Kidney epithelial cell (primary cell): ENCODE measurements around the gene DPAGT1. TPM values are rescaled to one million over a fixed set of nuclear protein-coding genes. Genes with fewer than 3 reads are reported as not detected.

Experiments used
- DNase-seq: peaks from one replicate; pipeline ENCODE4 v3.0.0-alpha.2; 2010; ENCODE audit warnings: low read depth
- H3K27me3 ChIP-seq: 2 replicates; pipeline ENCODE4 v1.6.0; 2011; ENCODE audit warnings: low read length; ENCODE audit not compliant: control insufficient read depth, insufficient read depth
- H3K36me3 ChIP-seq: 2 replicates; pipeline ENCODE4 v1.5.1; 2011; ENCODE audit warnings: low read length; ENCODE audit not compliant: control insufficient read depth, insufficient read depth
- H3K4me3 ChIP-seq: 2 replicates; pipeline ENCODE4 v1.5.1; 2011; ENCODE audit warnings: low read depth, mild to moderate bottlenecking, control low read depth, low read length
- total RNA-seq: library from RNA; depleted of rRNA; stranded (reverse); fragments of >200 nt; gene quantifications from 2 replicates; pipeline ENCODE4 v1.2.3, GENCODE V29; 2015
- TF ChIP-seq, protein P1 (sequence below): IDR thresholded peaks from 2 replicates; pipeline ENCODE4 v1.5.1; 2011; ENCODE audit warnings: mild to moderate bottlenecking, moderate library complexity, low read length, control low read depth, inconsistent platforms; ENCODE audit not compliant: insufficient read depth, poor library complexity, severe bottlenecking

DPAGT1 gene
- total RNA-seq, 1 donor from 2014 or later: 16.4 TPM

DNA sequence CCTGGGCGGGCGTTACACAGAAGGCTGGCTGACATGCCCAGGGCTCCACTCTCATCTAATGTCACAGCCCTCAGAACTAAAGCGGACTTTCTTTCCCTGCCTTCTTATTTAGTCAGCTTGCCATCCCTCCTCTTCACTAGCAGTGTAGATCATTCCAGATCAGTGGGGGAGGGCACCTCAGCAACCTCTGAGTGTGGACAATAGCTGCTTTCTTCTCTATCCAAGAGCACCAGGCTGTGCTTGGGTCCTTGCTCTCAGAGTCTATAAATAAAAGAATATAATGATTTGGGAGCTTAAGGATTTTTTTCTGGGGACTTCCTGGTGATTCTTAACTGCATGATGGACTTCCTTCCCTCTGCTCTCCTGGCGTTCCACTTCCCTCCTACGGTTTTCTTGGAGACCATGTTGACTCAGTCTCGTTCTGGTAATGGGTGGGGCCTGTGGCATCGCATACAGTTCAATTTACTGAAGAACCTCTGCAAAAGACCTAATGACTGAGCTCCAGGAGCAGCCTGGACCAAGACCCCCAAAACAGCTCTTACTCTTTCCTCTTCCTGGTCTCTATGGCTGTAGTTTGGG is 19.9 kb downstream of the DPAGT1 start:
- no peak overlapping the region for H3K4me3 ChIP-seq
- peaks cover 4% of the 10 kb centered on the region for H3K36me3 ChIP-seq
- DNase-seq: no peak
- H3K27me3 ChIP-seq: no peaks in the 10 kb centered on the region
- TF ChIP-seq, protein P1, sequence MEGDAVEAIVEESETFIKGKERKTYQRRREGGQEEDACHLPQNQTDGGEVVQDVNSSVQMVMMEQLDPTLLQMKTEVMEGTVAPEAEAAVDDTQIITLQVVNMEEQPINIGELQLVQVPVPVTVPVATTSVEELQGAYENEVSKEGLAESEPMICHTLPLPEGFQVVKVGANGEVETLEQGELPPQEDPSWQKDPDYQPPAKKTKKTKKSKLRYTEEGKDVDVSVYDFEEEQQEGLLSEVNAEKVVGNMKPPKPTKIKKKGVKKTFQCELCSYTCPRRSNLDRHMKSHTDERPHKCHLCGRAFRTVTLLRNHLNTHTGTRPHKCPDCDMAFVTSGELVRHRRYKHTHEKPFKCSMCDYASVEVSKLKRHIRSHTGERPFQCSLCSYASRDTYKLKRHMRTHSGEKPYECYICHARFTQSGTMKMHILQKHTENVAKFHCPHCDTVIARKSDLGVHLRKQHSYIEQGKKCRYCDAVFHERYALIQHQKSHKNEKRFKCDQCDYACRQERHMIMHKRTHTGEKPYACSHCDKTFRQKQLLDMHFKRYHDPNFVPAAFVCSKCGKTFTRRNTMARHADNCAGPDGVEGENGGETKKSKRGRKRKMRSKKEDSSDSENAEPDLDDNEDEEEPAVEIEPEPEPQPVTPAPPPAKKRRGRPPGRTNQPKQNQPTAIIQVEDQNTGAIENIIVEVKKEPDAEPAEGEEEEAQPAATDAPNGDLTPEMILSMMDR: no peak

DNA sequence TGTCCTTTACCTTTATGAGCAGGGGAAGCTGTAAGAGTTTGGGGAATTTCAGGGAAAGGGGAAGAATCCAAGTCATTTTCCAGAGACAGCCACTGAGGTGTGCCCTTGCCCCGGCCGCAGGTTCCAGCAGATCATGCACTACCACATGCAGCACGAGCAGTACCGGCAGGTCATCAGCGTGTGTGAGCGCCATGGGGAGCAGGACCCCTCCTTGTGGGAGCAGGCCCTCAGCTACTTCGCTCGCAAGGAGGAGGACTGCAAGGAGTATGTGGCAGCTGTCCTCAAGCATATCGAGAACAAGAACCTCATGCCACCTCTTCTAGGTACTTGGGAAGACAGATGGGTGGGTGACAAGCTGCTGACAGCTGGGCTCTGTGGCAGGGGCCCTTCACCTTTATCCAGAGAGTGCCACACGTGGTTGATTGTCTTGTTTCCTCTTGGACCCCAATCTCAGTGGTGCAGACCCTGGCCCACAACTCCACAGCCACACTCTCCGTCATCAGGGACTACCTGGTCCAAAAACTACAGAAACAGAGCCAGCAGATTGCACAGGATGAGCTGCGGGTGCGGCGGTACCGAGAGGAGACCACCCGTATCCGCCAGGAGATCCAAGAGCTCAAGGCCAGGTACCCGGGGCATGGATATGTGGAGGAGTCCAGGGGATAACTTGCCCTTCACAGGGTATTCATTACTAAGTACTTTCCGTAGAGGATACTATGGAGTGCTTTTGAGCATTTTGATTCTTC is 22.8 kb downstream of the DPAGT1 start:
- DNase-seq: no peak
- H3K36me3 ChIP-seq: peaks cover 4% of the 10 kb centered on the region
- no peak overlapping the region for H3K4me3 ChIP-seq
- H3K27me3 ChIP-seq: no peaks in the 10 kb centered on the region
- TF ChIP-seq, protein P1: no peak

DNA sequence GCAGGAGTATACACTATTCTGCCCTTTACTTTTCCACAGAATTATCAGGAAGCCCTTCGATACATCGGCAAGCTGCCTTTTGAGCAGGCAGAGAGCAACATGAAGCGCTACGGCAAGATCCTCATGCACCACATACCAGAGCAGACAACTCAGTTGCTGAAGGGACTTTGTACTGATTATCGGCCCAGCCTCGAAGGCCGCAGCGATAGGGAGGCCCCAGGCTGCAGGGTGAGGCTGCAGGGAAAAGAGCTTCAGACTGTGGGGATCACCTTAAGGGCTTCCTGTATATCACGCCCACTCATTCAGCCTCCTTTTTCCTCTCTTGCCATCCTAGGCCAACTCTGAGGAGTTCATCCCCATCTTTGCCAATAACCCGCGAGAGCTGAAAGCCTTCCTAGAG is 23.8 kb downstream of the DPAGT1 start:
- peaks cover 4% of the 10 kb centered on the region for H3K36me3 ChIP-seq

DNA sequence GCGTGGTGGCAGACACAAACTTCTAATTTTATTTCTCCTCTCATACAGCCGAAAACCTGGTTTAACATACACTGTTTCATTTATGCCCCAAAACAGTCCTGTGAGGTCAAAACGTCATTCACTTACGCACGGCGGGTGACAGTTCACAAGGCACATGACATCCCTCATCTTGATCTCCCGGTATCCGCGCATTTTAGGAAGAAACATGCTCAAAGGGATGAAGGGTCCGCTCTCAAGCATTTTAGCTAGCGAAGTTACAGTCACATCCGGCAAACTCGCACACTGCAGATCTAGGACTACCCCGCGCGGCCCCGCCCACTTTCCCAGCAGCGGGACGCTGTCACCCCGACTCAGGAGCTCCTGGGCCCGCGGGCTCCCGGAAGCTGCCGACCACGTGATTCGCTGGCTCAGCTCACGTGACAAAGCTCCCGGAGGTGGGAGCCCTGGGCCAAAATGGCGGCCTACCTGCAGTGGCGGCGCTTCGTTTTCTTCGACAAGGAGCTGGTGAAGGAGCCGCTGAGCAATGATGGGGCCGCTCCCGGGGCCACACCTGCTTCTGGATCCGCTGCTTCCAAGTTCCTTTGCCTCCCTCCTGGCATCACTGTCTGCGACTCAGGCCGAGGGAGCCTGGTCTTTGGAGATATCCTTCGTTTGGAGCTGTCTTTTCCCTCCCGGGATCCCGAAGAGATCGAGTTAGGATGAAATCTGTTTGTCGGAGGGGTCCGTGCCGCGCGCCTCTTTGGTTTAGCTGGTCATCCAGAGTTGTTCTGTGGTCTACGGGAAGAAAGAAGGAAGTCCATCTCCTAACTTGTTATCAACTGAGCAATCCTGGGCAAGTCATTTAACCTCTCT is 34.1 kb downstream of the DPAGT1 start, which contains the start of gene VPS11:
TSS of gene VPS11 (plus strand) at position 448 of the 852 bp plus-strand sequence. CDS start at position 454, 6 bp downstream.
- TF ChIP-seq, protein P1: no peak
- peak; percentile 79 for DNase-seq

More for the DNA sequence above, 23.8 kb downstream of the DPAGT1 start:
- Histone ChIP-seq H3K4me3 (no peak overlapping the region), H3K27me3 (no peaks in the 10 kb centered on the region)
- no peak for DNase-seq
- TF ChIP-seq, protein P1: no peak

DNA sequence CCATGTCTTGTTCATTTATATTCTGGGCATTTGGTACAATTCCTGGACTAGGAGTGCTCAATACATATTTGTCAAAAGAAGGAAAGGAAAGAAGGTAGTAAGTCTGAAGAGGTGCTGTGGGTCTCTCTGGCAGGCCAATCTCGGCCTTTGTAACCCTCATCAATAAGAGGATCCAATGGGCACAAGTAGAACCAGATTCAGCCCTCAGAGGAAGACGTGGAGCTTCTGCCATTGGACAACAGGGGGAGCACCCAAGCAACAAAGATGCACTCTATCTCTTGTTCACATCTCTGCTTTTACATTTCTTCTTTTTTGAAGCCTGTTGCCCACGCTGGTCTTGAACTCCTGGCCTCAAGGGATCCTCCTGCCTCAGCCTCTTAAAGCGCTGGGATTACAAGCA is 36.3 kb downstream of the DPAGT1 start:
- DNase-seq: no peak
- no peaks in the 10 kb centered on the region for H3K36me3 ChIP-seq

More for the DNA sequence above, 34.1 kb downstream of the DPAGT1 start, which contains the start of gene VPS11:
- Histone ChIP-seq H3K27me3 (no peaks in the 10 kb centered on the region), H3K36me3 (no peaks in the 10 kb centered on the region), H3K4me3 (peak within 1 kb of the TSS; percentile 99)

More for the DNA sequence above, 36.3 kb downstream of the DPAGT1 start:
- TF ChIP-seq, protein P1: peak; percentile 47
- Histone ChIP-seq H3K4me3 (no peak overlapping the region), H3K27me3 (no peaks in the 10 kb centered on the region)
